ENCODE measurements around the gene PHLPP2.

The PHLPP2 gene

GRCh38 chr16:71724320-71724751 is at the start of gene PHLPP2:
Gene PHLPP2, minus strand, starts transcription at chr16:71724701. Its CDS starts 9,906 bp downstream, at chr16:71714795.
- in situ Hi-C loops (cut with HindIII; ENCODE audit: low sequenced_read_pairs): no loop called here

- in situ Hi-C loops (cut with HindIII; ENCODE audit: low sequenced_read_pairs): loop anchor here (5.0 kb wide), 1 partner anchor 39 kb away; no protein-coding TSS in a partner anchor
Observed at GRCh38 chr16:71771571-71771970, 47.1 kb upstream of the PHLPP2 start.

DNA sequence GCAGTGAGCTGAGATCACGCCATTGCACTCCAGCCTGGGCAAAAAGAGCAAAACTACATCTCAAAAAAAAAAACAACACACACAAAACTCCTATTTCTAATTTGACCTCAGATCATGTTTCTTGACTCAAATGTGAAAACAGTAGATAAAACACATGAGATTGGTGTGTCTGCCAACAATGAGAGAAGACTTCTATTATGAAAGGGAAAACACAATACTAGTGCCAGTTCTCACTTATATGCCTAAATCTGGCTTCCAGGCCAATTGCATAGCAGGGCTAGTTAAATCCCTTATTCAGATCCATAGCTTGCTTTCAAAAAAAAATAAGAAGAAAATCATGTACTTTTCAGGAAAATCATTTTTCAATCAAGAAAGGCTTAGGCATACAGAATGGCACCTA is 44.7 kb upstream of the PHLPP2 start:
- in situ Hi-C loops (cut with HindIII; ENCODE audit: low sequenced_read_pairs): no loop called here

GRCh38 chr16:71767060-71767900 is 42.8 kb upstream of the PHLPP2 start:
- in situ Hi-C loops (cut with HindIII; ENCODE audit: low sequenced_read_pairs): no loop called here

- in situ Hi-C loops (cut with HindIII; ENCODE audit: low sequenced_read_pairs): no loop called here
Observed at GRCh38 chr16:71762186-71762585, 37.7 kb upstream of the PHLPP2 start.

- in situ Hi-C loops (cut with HindIII; ENCODE audit: low sequenced_read_pairs): no loop called here
Observed at GRCh38 chr16:71761097-71761496, 36.6 kb upstream of the PHLPP2 start.

- in situ Hi-C loops (cut with HindIII; ENCODE audit: low sequenced_read_pairs): no loop called here
Observed at GRCh38 chr16:71758293-71758760, 33.8 kb upstream of the PHLPP2 start.

DNA sequence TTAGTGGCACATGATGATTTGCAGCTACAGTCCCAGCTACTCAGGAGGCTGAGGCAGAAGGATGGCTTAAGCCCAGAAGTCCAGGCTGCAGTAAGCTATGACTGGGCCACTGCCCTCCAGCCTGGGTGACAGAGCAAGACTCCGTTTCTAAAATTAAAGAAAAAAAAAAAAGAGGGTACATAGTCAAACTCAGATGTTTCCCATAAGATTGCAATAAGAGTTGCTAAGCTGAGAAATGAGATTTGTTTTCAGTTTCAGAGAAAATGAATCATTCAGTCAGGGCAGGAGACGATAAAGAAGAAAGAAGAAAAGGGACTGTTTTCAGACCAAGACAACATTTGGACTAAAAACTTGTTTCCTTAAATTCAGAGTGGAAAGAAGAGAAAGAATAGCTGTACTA is 30.2 kb upstream of the PHLPP2 start:
- in situ Hi-C loops (cut with HindIII; ENCODE audit: low sequenced_read_pairs): no loop called here

- in situ Hi-C loops (cut with HindIII; ENCODE audit: low sequenced_read_pairs): no loop called here
Observed at GRCh38 chr16:71754108-71754507, 29.6 kb upstream of the PHLPP2 start.

DNA sequence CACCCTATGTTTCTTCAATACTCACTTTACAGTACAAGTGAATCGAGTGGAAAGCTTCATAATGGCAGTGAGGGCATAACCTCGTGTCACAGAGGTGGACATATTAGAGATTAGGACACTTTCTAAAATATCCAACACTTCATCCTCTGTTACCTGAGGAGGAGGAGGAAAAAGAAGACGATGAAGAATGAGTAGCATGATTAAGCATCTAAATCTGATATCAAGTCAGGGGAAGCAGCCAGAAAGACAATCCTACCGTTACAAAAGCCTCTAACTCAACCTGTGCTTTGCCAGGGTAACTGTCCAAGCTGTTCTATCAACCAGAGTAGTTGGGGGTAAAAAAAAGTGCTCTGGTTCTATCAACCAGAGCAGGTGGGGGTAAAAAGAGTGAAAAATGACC is 23.7 kb upstream of the PHLPP2 start:
- in situ Hi-C loops (cut with HindIII; ENCODE audit: low sequenced_read_pairs): no loop called here

- in situ Hi-C loops (cut with HindIII; ENCODE audit: low sequenced_read_pairs): no loop called here
Observed at GRCh38 chr16:71746442-71747046, 22.0 kb upstream of the PHLPP2 start.

DNA sequence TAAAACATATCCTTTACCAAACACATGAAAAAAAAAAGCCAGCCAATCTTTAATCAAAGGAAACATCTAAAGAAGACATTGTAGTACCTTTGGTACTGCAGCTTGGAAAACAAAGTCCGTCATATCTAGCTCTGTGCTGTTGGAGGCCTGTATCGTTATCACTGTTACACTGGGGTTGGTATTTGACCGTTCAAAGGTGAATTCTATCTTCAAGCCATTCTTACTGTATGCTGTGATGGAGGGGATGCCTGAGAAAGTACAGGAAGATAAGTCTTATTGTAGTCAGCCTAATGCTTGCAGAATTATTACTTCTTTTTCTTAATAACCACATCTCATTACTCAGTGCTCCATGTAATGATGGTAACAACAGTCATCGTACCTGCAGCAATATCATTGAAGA is 14.4 kb upstream of the PHLPP2 start:
- in situ Hi-C loops (cut with HindIII; ENCODE audit: low sequenced_read_pairs): no loop called here

DNA sequence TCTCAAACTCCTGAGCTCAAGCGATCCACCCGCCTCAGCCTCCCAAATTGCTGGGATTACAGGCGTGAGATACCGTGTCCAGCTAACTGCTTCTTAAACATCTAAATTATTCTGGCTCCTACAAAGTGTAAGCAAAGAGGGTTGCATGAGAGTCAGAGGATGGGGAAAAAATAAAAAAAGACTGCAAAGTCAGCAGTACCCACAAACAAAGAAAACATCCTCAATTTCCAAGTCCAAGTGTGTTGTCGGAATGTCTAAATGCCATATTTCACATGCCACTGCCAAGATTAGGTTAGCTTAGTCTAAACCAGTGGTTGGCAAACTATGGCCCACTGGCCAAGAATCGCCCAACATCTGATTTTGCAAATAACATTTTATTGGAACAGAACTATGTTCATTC is 13.0 kb upstream of the PHLPP2 start:
- in situ Hi-C loops (cut with HindIII; ENCODE audit: low sequenced_read_pairs): no loop called here

- in situ Hi-C loops (cut with HindIII; ENCODE audit: low sequenced_read_pairs): loop anchor here (5.0 kb wide), 1 partner anchor 38 kb away; no protein-coding TSS in a partner anchor
Observed at GRCh38 chr16:71734511-71734910, 10.0 kb upstream of the PHLPP2 start.

- in situ Hi-C loops (cut with HindIII; ENCODE audit: low sequenced_read_pairs): loop anchor here (5.0 kb wide), 1 partner anchor 40 kb away; no protein-coding TSS in a partner anchor
Observed at GRCh38 chr16:71732587-71732986, 8.1 kb upstream of the PHLPP2 start.

DNA sequence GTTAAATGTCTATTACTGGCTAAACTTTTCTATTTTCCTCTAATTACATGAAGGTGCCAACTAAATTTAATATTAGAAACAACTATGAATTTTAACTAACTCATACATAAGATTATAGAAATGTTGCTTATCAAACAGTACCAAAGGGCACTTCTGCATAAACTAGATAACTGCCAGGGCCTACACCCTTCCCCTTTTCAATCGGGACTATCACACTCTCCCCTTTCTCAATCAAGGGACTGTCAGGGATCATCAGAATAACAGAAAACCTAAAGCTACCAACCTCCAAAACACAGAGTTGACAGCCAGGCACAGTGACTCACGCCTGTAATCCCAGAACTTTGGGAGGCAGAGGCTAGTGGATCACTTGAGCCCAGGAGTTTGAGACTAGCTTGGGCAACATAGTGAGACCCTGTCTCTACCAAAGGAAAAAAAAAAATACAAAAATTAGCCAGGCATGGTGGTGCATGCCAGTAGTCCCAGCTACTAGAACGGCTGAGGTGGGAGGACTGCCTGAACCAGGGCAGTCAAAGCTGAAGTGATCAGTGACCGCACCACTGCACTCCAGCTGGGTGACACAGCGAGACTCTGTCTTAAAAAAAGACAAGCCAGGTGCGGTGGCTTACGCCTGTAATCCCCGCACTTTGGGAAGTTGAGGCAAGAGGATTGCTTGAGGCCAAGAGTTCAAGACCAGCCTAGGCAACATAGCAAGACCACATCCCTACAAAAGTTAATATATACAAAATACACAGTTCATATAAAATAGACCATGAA is 3.2 kb upstream of the PHLPP2 start:
- in situ Hi-C loops (cut with HindIII; ENCODE audit: low sequenced_read_pairs): no loop called here

DNA sequence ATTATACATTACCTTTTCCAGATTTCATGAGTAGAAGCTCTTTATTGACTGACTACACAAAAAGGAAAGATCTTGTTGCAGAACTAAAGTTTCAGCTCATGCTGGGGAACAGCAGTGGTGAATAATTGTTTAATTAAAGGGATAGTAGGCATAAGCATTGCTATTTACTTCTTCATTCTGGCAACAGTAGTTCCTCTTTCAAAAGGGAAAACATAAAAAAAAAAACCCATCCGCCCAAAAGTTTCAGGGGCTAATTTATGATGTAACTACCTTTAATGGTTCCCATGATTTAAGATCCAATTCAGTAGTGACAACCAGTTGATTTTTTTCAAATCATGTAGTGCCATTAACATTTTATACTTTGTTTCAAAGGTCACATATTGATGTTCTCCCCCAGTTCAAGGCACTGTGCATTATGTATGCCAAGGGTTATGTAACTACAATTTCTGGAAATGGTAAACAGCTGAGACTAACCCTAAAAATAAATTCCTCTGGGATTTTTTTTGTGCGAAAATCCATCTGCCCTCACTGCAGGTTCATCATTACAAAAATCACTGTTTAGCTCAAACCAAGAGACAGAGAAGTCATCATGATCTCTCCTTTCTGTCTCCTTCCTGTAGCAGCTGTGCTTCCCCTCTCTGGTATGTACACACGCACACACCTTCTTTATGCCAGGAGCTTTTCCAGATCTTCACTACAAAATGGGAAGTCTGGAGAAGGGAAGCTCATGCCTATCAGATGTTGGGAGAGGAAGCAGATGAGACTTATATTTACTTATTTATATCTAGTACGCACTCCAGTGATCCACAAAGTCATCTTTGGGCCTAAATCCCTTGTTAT is 2.2 kb upstream of the PHLPP2 start:
- in situ Hi-C loops (cut with HindIII; ENCODE audit: low sequenced_read_pairs): no loop called here

- in situ Hi-C loops (cut with HindIII; ENCODE audit: low sequenced_read_pairs): no loop called here
Observed at GRCh38 chr16:71723537-71724319, 773 bp downstream of the PHLPP2 start.

DNA sequence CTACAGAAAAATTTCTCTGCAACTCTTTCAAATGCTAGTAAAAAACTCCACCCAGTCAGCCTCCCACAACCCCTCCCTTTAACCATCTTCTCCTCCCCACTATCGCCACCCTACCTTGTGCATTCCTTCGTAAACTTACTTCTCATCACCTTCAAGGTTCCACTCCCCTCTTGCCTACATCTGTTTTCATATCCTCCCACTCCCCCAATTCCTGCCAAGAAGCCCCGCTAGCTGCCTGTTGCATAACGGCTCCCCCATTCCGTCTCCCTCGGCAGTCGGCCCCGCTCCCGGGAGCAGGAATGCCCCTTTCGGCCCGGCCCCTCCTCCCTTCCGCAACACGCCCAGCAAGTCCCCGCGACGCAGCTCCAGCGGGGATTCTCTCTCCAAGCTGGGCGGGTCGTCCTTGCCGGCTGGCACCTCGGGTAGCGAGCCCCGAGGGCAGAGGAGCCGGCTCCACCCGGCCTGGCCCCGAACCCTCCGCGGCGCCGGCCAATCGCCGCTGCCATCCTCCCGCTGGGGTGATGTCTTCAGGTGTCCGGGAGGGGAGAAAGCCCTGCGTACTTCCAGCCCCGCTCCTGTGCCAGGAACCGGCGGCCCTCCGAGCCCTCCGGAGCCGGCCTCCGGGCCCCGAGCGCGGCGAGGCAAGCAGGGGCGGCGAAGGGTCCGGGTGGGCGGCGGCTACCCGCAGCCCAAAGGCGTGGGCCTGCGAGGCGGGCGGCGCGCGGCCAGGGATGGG is 1.5 kb downstream of the PHLPP2 start:
- in situ Hi-C loops (cut with HindIII; ENCODE audit: low sequenced_read_pairs): no loop called here
